HCT116 (cell line): ENCODE measurements around the gene PCP2. TPM values are rescaled to one million over a fixed set of nuclear protein-coding genes. Genes with fewer than 3 reads are reported as not detected.

ENCODE experiments used
- ATAC-seq: fragments of 200-7000 bp; cut with Tn5 transposase; 2 replicates; pipeline ENCODE4 v1.9.1; 2020; ENCODE audit warnings: mild to moderate bottlenecking, moderate library complexity
- BruUV-seq: library from RNA; stranded (reverse); fragments of 400-500 nt; replicated peaks from 2 replicates; lab custom pipeline; 2021; lab: Mats Ljungman, UMichigan
- CTCF ChIA-PET: fragments of 300-600 bp; sonication (Branson Sonifier 250); formaldehyde crosslinking; loops from one replicate; lab custom pipeline; 2021; ENCODE audit warnings: antibody characterized with exemption; lab: Charles Lee
- POLR2A ChIA-PET: fragments of 300-600, 350-600 bp; sonication (Branson Sonifier 250); formaldehyde crosslinking; loops from one replicate; lab custom pipeline; 2021; ENCODE audit warnings: antibody characterized with exemption; lab: Charles Lee
- RAD21 ChIA-PET, 2 experiments: fragments of 300-600 bp; sonication (Branson Sonifier 250); formaldehyde crosslinking; loops; one replicate each; lab custom pipeline; 2023; ENCODE audit warnings: low total read pairs in 2 of 2; ENCODE audit not compliant: uncharacterized antibody in 2 of 2, unreplicated experiment in 2 of 2, low non-redundant PET in 1 of 2; lab: Charles Lee
- DNase-seq: peaks from one replicate; pipeline ENCODE4 v3.0.0-alpha.2; 2010; ENCODE audit warnings: low read depth, low spot score
- H2AFZ ChIP-seq: fragments of 200-600 bp; shearing (Covaris generic), sonication (generic); 2 replicates; pipeline ENCODE4 v1.6.1; 2017; ENCODE audit warnings: low read depth, mixed run types, mixed read lengths, antibody characterized with exemption, low read length; ENCODE audit not compliant: poor library complexity, severe bottlenecking
- H3K27ac ChIP-seq: 2 replicates; pipeline ENCODE4 v1.5.1; 2012; ENCODE audit warnings: low read depth, low read length
- H3K27me3 ChIP-seq: fragments of 200-600 bp; sonication (generic); 2 replicates; pipeline ENCODE4 v1.6.1; 2016; ENCODE audit warnings: mixed run types, low read length, mixed read lengths; ENCODE audit not compliant: insufficient read depth
- H3K36me3 ChIP-seq, 2 experiments: fragments of 200-500 bp in 1 of 2; fragments of 200-600 bp in 1 of 2; sonication (Bioruptor generic) in 1 of 2; sonication (generic) in 1 of 2; 2 replicates each; pipeline versions ENCODE4 v1.5.1 to v1.6.1; 2014 to 2016; ENCODE audit warnings: low read length in 2 of 2, inconsistent platforms in 1 of 2, mixed read lengths in 1 of 2, mixed run types in 1 of 2; ENCODE audit not compliant: insufficient read depth in 2 of 2, control insufficient read depth in 1 of 2
- H3K4me1 ChIP-seq, 2 experiments: fragments of 200-600 bp in 1 of 2; sonication (generic) in 1 of 2; 2 replicates each; pipeline versions ENCODE4 v1.5.1 to v1.6.1; 2012 to 2017; ENCODE audit warnings: low read length in 2 of 2, inconsistent platforms in 1 of 2, mild to moderate bottlenecking in 1 of 2, mixed read lengths in 1 of 2, mixed run types in 1 of 2, moderate library complexity in 1 of 2; ENCODE audit not compliant: insufficient read depth in 2 of 2, control insufficient read depth in 1 of 2
- H3K4me2 ChIP-seq: fragments of 200-600 bp; sonication (generic); 2 replicates; pipeline ENCODE4 v1.6.1; 2017; ENCODE audit warnings: mixed run types, low read length, mixed read lengths
- H3K4me3 ChIP-seq, 2 experiments: fragments of 200-600 bp in 1 of 2; sonication (generic) in 1 of 2; replicated peaks in 1 of 2; 2 replicates each; pipeline ENCODE4 v1.5.1; 2011 to 2016; ENCODE audit warnings: low read length in 2 of 2, control low read depth in 1 of 2, low read depth in 1 of 2, mild to moderate bottlenecking in 1 of 2, mixed read lengths in 1 of 2, mixed run types in 1 of 2
- H3K79me2 ChIP-seq: fragments of 200-600 bp; sonication (generic); 2 replicates; pipeline ENCODE4 v1.6.1; 2017; ENCODE audit warnings: mild to moderate bottlenecking, mixed run types, low read length, moderate library complexity, mixed read lengths; ENCODE audit not compliant: insufficient read depth
- H3K9ac ChIP-seq: fragments of 200-600 bp; sonication (generic); 2 replicates; pipeline ENCODE4 v1.6.1; 2016; ENCODE audit warnings: low read length, mixed read lengths
- H3K9me2 ChIP-seq: fragments of 200-600 bp; sonication (generic), shearing (Covaris generic); 2 replicates; pipeline ENCODE4 v1.6.1; 2017; ENCODE audit warnings: mixed run types, mild to moderate bottlenecking, moderate library complexity; ENCODE audit not compliant: insufficient read depth
- H3K9me3 ChIP-seq, 2 experiments: fragments of 200-500 bp in 1 of 2; fragments of 200-600 bp in 1 of 2; sonication (Bioruptor generic) in 1 of 2; sonication (generic) in 1 of 2; 2 replicates each; pipeline ENCODE4 v1.6.1; 2014 to 2017; ENCODE audit warnings: low read length in 2 of 2, mixed read lengths in 2 of 2, inconsistent platforms in 1 of 2, low read depth in 1 of 2, mild to moderate bottlenecking in 1 of 2, mixed run types in 1 of 2, moderate library complexity in 1 of 2; ENCODE audit not compliant: control insufficient read depth in 1 of 2, insufficient read depth in 1 of 2
- H4K20me1 ChIP-seq: fragments of 200-600 bp; sonication (generic), shearing (Covaris generic); 2 replicates; pipeline ENCODE4 v1.6.1; 2017; ENCODE audit warnings: mixed run types, mild to moderate bottlenecking, moderate library complexity; ENCODE audit not compliant: insufficient read depth
- ATF3 ChIP-seq: IDR thresholded peaks from 2 replicates; pipeline ENCODE4 v1.6.1; 2012
- CEBPB ChIP-seq: IDR thresholded peaks from 2 replicates; pipeline ENCODE4 v1.6.1; 2012; ENCODE audit warnings: low read depth
- CTCF ChIP-seq, 3 experiments: fragments of 200-600 bp in 1 of 3; sonication (generic) in 1 of 3; IDR thresholded peaks in 2 of 3; conservative IDR thresholded peaks in 1 of 3; 2 replicates each; pipeline ENCODE4 v1.5.1; 2012 to 2017; ENCODE audit warnings: low read depth in 2 of 3, low read length in 2 of 3, antibody characterized with exemption in 1 of 3, borderline replicate concordance in 1 of 3, control low read depth in 1 of 3, mild to moderate bottlenecking in 1 of 3, mixed read lengths in 1 of 3, mixed run types in 1 of 3, moderate library complexity in 1 of 3; ENCODE audit not compliant: insufficient read depth in 1 of 3
- EGR1 ChIP-seq: IDR thresholded peaks from 2 replicates; pipeline ENCODE4 v1.6.1; 2012; ENCODE audit warnings: low read depth
- EZH2 ChIP-seq: fragments of 200-600 bp; sonication (generic); IDR thresholded peaks from 2 replicates; pipeline ENCODE4 v1.6.1; 2017; ENCODE audit warnings: antibody characterized with exemption, mixed run types
- FOSL1 ChIP-seq: IDR thresholded peaks from 2 replicates; pipeline ENCODE4 v1.6.1; 2012; ENCODE audit warnings: low read depth
- JUND ChIP-seq: IDR thresholded peaks from 2 replicates; pipeline ENCODE4 v1.6.1; 2012
- MAX ChIP-seq: IDR thresholded peaks from 2 replicates; pipeline ENCODE4 v1.6.1; 2012
- POLR2AphosphoS5 ChIP-seq: IDR thresholded peaks from 2 replicates; pipeline ENCODE4 v1.6.1; 2011; ENCODE audit warnings: mild to moderate bottlenecking, low read depth, low read length, moderate library complexity
- REST ChIP-seq: IDR thresholded peaks from 2 replicates; pipeline ENCODE4 v1.6.1; 2012; ENCODE audit warnings: low read depth
- SP1 ChIP-seq: IDR thresholded peaks from 2 replicates; pipeline ENCODE4 v1.6.1; 2012; ENCODE audit warnings: low read depth
- ZBTB33 ChIP-seq: IDR thresholded peaks from 2 replicates; pipeline ENCODE4 v1.6.1; 2011; ENCODE audit warnings: mild to moderate bottlenecking, low read length, moderate library complexity; ENCODE audit not compliant: insufficient replicate concordance; ENCODE audit errors: extremely low read depth
- ZFX ChIP-seq: fragments of 450-650 bp; IDR thresholded peaks from 2 replicates; pipeline ENCODE4 v1.6.1; 2017
- intact Hi-C: fragments of 100-400 bp; cut with micrococcal nuclease; formaldehyde crosslinking; loops from 2 replicates; pipeline ENCODE4 v1.10.0; 2022
- total RNA-seq: library from RNA; stranded (reverse); gene quantifications from one replicate; pipeline ENCODE4 v1.2.1, GENCODE V29; 2021; ENCODE audit not compliant: unreplicated experiment

The PCP2 gene
- total RNA-seq, 1 experiment from 2014 or later: 0.32 TPM

- H3K27ac ChIP-seq: no peak overlapping the region
- BruUV-seq: no TSS peak
- no peak overlapping the region for H3K9ac ChIP-seq
- ChIA-PET CTCF (no interaction called here), RAD21 (no interaction called here), POLR2A (no interaction called here)
- DNase-seq (no peak), ATAC-seq (0 out of 2 replicates have a peak, but pooled peaks have one; percentile 38)
- no peaks in the 10 kb centered on the region for H3K9me2 ChIP-seq
- H4K20me1 ChIP-seq: no peaks in the 10 kb centered on the region
- no peaks in the 10 kb centered on the region for H3K9me3 ChIP-seq
- H3K79me2 ChIP-seq: no peaks in the 10 kb centered on the region
- H3K4me2 ChIP-seq: peak overlapping the region; percentile 39
- no peaks in the 10 kb centered on the region for H3K36me3 ChIP-seq
- peaks cover under 1 to 19% of the 10 kb centered on the region in 2 experiments for H3K4me1 ChIP-seq
- TF ChIP-seq POLR2AphosphoS5 (no peak), ZFX (no peak), ATF3 (no peak), MAX (no peak), SP1 (no peak), JUND (no peak)
- intact Hi-C loops: no loop called here
- H3K27me3 ChIP-seq: no peaks in the 10 kb centered on the region
- no peak overlapping the region for H2AFZ ChIP-seq
- H3K4me3 ChIP-seq: no peak overlapping the region
Measured at GRCh38 chr19:7590256-7590655, 43.3 kb downstream of the PCP2 start.

- CTCF ChIA-PET: no interaction called here
- H2AFZ ChIP-seq: no peak overlapping the region
- no peaks in the 10 kb centered on the region for H4K20me1 ChIP-seq
- H3K9ac ChIP-seq: no peak overlapping the region
- no peaks in the 10 kb centered on the region for H3K36me3 ChIP-seq
- H3K4me1 ChIP-seq: peaks cover 4 to 21% of the 10 kb centered on the region in 2 experiments
- DNase-seq: no peak
- no peak overlapping the region for H3K27ac ChIP-seq
- no peaks in the 10 kb centered on the region for H3K9me3 ChIP-seq
- peak overlapping the region; percentile 39 for H3K4me2 ChIP-seq
- no peaks in the 10 kb centered on the region for H3K27me3 ChIP-seq
- RAD21 ChIA-PET: no interaction called here
- no peak for ATAC-seq
- H3K4me3 ChIP-seq: no peak overlapping the region
- H3K79me2 ChIP-seq: no peaks in the 10 kb centered on the region
- BruUV-seq: no TSS peak
- H3K9me2 ChIP-seq: no peaks in the 10 kb centered on the region
- intact Hi-C loops: no loop called here
- POLR2A ChIA-PET: no interaction called here
- TF ChIP-seq CEBPB (no peak), EZH2 (no peak), MAX (no peak), ZBTB33 (no peak), EGR1 (no peak), FOSL1 (no peak), REST (no peak), CTCF (IDR thresholded peaks at IDR 0.05 in 2 of 3, conservative IDR thresholded peaks at IDR 0.05 in 1 of 3; ENCODE audit: borderline replicate concordance in 1 of 3, insufficient read depth in 1 of 3, low read depth in 2 of 3, low read length in 2 of 3) (no peak)
Measured at GRCh38 chr19:7589822-7590221, 43.7 kb downstream of the PCP2 start.
